GM21447 (cell line): ENCODE results near the gene SLC52A3.
"Not testable (repeated sequence)": the region's sequence is repeated elsewhere in the genome, so short reads cannot be mapped to it uniquely, and the experiment has no call there.

Source experiments
- ATAC-seq: cut with Tn5 transposase; IDR thresholded peaks from one replicate; pipeline ENCODE4 v1.9.1; 2021; ENCODE audit not compliant: unreplicated experiment

Gene SLC52A3

GRCh38 chr20:768426-768978 lies at the start of gene SLC52A3:
Gene SLC52A3, minus strand, starts transcription at chr20:768500. Its CDS starts 2,726 bp downstream, at chr20:765774.
- ATAC-seq = no peak

GRCh38 chr20:815914-816606 lies 47.8 kb upstream of the SLC52A3 start:
- no peak for ATAC-seq

DNA sequence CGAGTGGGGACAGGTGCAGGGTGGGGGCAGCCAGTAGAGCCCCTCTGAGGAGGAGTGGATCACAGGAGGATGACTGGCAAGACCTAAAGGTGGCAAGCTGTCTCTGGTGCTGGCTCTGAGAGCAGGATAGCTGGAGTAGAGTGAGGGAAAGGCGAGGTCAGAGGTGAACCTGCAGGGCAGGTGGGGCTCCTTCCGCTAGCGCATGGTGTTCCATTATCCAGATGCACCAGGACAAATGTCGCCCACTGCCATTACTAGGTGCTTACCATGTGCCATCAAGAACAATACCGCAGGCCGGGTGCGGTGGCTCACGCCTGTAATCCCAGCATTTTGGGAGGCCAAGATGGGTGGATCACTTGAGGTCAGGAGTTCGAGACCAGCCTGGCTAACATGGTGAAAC lies 46.9 kb upstream of the SLC52A3 start:
- ATAC-seq = no peak

DNA sequence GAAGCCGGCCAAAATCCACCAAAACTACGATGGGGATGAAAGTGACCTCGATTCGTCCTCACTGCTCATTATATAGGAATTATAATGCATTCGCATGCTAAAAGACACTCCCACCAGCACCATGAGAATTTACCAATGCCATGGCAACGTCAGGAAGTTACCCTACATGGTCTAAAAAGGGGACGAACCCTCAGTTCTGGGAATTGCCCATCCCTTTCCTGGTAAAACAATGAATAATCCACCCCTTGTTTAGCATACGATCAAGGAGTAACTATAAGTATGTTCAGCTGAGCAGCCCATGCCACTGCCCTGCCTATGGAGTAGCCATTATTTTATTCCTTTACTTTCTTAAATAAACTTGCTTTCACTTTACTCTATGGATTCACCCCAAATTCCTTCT lies 45.1 kb upstream of the SLC52A3 start:
- no peak for ATAC-seq

GRCh38 chr20:812435-812814 lies 44.1 kb upstream of the SLC52A3 start:
- not testable (repeated sequence) for ATAC-seq

DNA sequence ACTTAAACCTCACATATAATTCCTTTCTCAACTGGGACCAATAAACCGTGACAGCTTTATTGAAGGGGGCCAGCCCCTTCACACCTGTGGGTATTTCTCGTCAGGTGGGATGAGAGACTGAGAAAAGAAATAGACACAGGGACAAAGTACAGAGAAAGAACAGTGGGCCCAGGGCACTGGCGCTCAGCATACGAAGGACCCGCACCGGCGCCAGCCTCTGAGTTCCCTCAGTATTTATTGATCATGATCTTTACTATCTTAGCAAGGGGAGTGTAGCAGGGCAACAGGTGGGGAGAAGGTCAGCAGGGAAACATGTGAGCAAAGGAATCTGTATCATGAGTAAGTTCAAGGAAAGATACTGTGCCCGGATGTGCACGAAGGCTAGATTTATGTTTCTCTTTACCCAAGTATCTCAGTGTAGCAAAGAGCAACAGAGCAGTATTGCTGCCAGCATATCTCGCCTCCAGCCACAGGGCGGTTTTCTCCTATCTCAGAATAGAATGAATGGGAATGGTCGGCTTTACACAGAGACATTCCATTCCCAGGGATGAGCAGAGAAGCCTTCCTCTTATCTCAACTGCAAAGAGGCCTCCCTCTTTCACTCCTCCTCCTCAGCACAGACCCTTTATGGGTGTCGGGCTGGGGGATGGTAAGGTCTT lies 43.6 kb upstream of the SLC52A3 start:
- not testable (repeated sequence) for ATAC-seq

DNA sequence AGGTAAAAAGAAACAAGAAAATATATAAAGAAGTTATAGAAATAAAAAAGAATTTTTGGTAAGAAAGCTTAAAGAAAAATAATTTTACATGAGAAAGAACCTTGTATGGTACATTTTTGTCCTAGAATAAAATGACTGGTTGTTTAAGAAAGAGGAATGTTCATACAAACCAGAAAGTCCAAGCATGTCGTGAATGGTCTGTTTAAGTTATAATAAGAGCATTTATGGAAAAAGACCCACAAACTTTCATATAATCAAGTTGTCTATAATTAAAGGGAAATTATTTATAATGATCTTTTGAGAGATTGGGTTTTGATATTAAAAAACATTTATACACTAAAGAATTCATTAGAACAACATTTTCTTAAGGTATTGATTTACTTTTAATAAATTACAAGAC lies 37.4 kb upstream of the SLC52A3 start:
- ATAC-seq = no peak

DNA sequence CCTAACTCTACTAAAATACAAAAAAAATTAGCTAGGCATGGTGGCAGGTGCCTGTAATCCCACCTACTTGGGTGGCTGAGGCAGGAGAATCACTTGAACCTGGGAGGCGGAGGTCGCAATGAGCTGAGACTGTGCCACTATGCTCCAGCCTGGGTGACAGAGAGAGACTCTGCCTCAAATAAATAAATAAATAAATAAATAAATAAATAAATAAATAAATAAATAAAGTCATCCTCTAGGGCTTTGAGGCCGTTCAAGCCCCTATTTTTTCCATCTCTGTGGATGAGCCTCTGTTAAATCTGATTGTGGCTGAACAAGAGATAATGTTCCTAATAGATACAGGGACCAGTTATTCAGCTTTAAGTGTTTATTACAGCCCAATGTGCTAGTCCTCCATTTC lies 33.4 kb upstream of the SLC52A3 start:
- ATAC-seq = no peak

- ATAC-seq = not testable (repeated sequence)
These were observed 31.7 kb upstream of the SLC52A3 start for GRCh38 chr20:800026-800425.

DNA sequence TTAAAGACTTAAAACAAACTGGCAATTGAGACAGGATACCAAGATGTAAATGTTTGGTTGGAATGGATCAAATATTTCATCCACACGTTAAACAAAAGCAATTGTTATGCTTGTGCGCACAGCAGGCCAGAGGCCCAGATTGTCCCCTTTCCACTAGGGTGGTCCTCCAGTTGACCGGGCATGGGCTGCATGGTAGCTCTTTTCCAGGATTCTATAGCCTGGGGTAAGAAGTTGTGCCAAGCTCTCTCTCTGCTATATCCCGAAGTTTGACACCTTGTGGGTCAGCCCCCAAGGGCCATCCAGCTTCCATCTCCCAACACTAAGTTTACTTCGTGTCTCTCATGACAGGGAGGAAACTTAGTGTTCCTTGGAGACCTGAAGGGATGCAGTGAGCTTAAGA lies 30.4 kb upstream of the SLC52A3 start:
- ATAC-seq = not testable (repeated sequence)

DNA sequence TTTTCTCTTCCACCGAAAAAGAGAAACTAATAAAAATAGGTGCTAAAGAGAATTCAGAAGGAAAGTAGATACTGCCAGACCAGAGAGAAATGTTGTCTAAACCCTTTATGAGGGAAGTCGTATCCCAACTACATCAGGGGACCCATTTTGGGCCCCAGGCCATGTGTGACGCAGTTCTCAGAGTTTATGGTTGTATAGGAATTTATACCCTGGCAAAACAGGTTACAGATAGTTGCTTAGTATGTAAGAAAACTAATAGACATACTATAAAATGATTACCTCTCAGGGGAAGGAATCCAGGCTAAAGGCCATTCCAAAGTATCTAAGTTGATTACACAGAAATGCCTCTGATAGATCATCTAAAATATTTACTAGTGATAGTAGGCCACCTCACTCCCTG lies 28.6 kb upstream of the SLC52A3 start:
- ATAC-seq = no peak

DNA sequence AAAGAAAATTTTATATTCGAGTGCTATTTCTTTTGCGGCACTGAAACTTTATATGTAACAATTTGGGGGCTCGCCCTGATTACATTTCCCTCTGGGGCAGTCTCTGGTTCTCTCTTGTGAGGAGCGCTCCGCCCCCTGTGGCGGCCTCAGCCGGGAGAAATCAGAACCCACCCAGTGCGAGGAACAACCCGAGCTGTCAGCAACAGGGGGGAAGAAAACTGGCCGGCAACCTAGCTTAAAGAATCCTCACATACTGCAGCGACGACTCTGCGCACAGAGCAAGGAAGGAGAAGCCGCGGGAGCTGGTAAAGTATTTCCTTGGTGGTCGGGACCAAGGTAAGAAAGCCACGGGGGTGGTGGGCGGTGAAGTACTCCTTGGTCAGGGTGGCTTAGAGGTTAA lies 23.9 kb upstream of the SLC52A3 start:
- no peak for ATAC-seq

DNA sequence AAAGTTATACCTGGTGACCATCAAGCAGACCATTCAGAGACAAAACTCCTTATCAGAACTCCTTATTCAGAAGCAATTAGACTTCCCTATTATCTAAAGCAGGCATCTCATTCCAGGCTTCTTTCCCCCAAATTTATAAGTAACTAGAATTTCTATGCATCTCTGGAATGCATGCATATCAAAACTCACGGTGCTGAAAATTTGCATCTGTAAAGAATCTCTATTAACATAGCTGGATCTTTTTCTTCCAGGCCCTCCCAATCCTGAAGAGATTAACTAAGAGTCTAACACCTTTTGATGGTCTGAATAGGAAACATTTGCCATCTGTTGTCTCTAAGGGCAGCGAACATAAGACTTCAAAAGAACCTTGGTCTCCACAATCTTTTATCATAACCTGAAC lies 22.8 kb upstream of the SLC52A3 start:
- ATAC-seq = no peak

DNA sequence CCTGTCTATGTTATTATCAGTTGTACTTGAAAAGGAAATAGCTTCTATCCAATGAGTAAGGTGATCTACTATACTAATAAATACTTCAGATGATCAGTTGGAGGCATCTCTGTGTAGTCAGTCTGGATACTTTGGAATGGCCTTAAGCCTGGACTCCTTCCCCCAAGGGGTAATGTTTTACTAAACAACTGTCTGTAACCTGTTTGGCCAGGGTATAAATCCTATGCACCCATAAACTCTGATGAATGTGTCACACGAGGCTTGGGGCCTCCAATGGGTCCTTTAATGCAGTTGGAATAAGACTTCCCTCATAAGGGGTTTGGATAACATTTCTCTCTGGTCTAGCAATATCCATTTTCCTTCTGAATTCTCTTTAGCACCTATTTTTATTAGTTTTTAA lies 19.5 kb upstream of the SLC52A3 start:
- ATAC-seq = no peak

DNA sequence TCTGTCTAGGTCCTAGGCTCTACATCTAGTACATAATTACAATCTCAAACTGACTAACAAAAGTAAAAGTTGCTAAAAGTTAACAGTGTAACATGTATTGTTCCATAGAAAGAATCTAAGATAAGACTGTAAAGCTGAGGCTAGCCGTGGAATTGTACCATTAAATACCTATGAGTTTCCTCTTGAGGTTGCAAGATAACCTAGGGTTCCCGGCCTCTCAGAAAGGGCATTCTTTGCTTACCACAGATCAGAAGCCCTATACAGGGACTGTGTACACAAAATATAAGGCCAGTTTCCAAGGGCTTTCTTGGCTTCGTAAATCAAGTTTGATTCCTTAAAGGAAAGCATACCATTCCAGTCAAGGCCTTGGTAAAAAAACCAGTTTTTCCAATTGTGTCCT lies 11.5 kb upstream of the SLC52A3 start:
- ATAC-seq = no peak

GRCh38 chr20:776165-776564 lies 7.9 kb upstream of the SLC52A3 start:
- no peak for ATAC-seq

- no peak for ATAC-seq
These were observed 7.4 kb upstream of the SLC52A3 start for GRCh38 chr20:775679-776135.

- ATAC-seq = no peak
These were observed 6.4 kb upstream of the SLC52A3 start for GRCh38 chr20:774660-775057.

- no peak for ATAC-seq
These were observed 5.8 kb upstream of the SLC52A3 start for GRCh38 chr20:774016-774659.

GRCh38 chr20:772806-773205 lies 4.5 kb upstream of the SLC52A3 start:
- ATAC-seq = no peak

- no peak for ATAC-seq
These were observed 3.6 kb upstream of the SLC52A3 start for GRCh38 chr20:771741-772464.
